Measurements from ENCODE around the gene ACHE. TPM values are rescaled to one million over a fixed set of nuclear protein-coding genes. Genes with fewer than 3 reads are reported as not detected.

Gene ACHE
- total and polyA plus RNA-seq, 2 of the 13 experiments (the other 11 are each of a cell fraction or from before 2014, with no cell fraction given) = 0.18 to 0.40 TPM

- TF ChIP-seq REST (IDR thresholded peaks at IDR 0.05; ENCODE audit: borderline replicate concordance in 1 of 2, low read depth in 1 of 2, low read length in 2 of 2) (no peak), ZNF274 (CRISPR knock-in tag; IDR thresholded peaks at IDR 0.05) (no peak), ZNF142 (CRISPR knock-in tag; IDR thresholded peaks at IDR 0.05) (no peak), RBM22 (optimal IDR thresholded peaks at IDR 0.05; ENCODE audit: low read length) (no peak), KDM5B (CRISPR knock-in tag; IDR thresholded peaks at IDR 0.05; ENCODE audit: borderline replicate concordance) (peak; percentile 44; the same call in 1 of the 2 replicates), ZNF558 (CRISPR knock-in tag; IDR thresholded peaks at IDR 0.05; ENCODE audit: borderline replicate concordance) (no peak), HOXD1 (CRISPR knock-in tag; IDR thresholded peaks at IDR 0.05) (no peak), DNMT3B (CRISPR knock-in tag; conservative IDR thresholded peaks at IDR 0.05) (no peak), PRDM4 (CRISPR knock-in tag; IDR thresholded peaks at IDR 0.05; ENCODE audit: borderline replicate concordance) (no peak), CREB1 (IDR thresholded peaks at IDR 0.05) (peak; percentile 78), CREB1 (CRISPR knock-in tag; IDR thresholded peaks at IDR 0.05) (no peak), FOXC1 (CRISPR knock-in tag; IDR thresholded peaks at IDR 0.05; ENCODE audit: borderline replicate concordance) (0 out of 2 replicates have a peak, but pooled peaks have one; percentile 80), MLXIP (CRISPR knock-in tag; IDR thresholded peaks at IDR 0.05; ENCODE audit: borderline replicate concordance) (no peak)
These were observed 456 bp upstream of the ACHE start (continued) for GRCh38 chr7:100895956-100896731.

Data from HepG2 (cell line).